Thyroid gland (tissue), 4 donors: ENCODE measurements around the gene CRNKL1.

Source experiments
- POLR2A ChIP-seq, 2 donors: fragments of 450-650 bp; IDR thresholded peaks; one replicate each; pipeline ENCODE4 v1.6.1; 2017; ENCODE audit warnings: antibody characterized with exemption in 2 of 2, mild to moderate bottlenecking in 2 of 2, moderate library complexity in 1 of 2
- TF ChIP-seq, protein P1 (sequence below), 6 experiments: fragments of 200-600 bp in 3 of 6; fragments of 450-650 bp in 3 of 6; sonication (generic) in 3 of 6; IDR thresholded peaks; one replicate each; pipeline ENCODE4 v1.5.1; 2016 to 2019; ENCODE audit warnings: antibody characterized with exemption in 6 of 6, mild to moderate bottlenecking in 2 of 6, inconsistent platforms in 1 of 6, moderate library complexity in 1 of 6

DNA sequence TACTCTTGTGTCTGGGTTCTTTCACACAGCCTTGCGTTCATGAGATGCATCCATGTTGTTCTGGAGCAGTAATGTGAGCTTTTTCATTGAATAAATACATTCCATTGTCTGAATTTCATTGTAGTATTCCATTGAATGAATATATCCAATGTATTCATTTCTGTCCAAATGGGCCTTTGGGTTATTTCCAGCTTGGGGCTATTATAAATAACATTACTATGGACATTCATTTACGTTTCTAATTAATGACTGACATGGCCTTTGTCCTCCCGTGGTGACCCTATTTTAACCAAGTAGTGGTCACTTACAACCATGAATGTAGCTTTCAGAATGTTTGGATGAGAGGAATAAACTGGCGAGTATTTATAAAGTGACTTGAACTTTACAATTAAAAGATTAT lies 65.2 kb downstream of the CRNKL1 start:
- TF ChIP-seq, protein P1, sequence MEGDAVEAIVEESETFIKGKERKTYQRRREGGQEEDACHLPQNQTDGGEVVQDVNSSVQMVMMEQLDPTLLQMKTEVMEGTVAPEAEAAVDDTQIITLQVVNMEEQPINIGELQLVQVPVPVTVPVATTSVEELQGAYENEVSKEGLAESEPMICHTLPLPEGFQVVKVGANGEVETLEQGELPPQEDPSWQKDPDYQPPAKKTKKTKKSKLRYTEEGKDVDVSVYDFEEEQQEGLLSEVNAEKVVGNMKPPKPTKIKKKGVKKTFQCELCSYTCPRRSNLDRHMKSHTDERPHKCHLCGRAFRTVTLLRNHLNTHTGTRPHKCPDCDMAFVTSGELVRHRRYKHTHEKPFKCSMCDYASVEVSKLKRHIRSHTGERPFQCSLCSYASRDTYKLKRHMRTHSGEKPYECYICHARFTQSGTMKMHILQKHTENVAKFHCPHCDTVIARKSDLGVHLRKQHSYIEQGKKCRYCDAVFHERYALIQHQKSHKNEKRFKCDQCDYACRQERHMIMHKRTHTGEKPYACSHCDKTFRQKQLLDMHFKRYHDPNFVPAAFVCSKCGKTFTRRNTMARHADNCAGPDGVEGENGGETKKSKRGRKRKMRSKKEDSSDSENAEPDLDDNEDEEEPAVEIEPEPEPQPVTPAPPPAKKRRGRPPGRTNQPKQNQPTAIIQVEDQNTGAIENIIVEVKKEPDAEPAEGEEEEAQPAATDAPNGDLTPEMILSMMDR (IDR thresholded peaks at IDR 0.05) = no peak
- no peak for TF ChIP-seq POLR2A (IDR thresholded peaks at IDR 0.05)
